T1000 (cell line): ENCODE results near the gene C3orf18.

ENCODE experiments used
- DNase-seq: peaks from one replicate; lab custom pipeline; 2025; ENCODE audit warnings: mixed read lengths; lab: John Stamatoyannopoulos, UW

Gene C3orf18

DNA sequence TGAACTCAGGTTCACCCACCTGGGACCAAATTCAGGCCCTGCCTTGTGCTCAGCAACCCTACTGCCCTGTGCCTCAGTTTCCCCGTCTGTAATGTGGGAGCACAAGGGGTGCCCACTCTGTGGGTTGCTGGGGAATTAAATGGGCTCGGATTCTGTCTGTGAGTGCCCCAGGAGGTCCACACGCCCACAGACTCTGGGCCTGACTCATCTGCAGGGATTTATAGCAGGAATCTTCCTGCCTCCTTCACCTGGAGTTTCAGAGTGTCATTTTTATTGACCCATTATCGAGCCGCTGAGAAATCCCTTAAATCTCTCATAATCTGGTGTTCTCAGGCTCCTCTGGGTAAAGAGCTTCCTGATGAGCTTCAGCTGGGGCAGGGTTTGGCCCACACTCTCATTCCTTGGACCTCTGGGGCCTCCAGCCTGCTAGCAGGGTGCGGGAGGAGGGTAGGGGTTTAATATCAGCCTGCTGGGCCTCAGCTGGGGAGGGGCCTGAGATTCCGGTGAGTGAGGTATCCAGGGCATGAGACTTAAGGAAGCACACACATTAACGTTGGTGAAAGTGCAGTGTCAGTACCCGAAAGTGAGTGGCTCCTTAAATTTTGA is 16.4 kb downstream of the C3orf18 start:
- DNase-seq = no peak

DNA sequence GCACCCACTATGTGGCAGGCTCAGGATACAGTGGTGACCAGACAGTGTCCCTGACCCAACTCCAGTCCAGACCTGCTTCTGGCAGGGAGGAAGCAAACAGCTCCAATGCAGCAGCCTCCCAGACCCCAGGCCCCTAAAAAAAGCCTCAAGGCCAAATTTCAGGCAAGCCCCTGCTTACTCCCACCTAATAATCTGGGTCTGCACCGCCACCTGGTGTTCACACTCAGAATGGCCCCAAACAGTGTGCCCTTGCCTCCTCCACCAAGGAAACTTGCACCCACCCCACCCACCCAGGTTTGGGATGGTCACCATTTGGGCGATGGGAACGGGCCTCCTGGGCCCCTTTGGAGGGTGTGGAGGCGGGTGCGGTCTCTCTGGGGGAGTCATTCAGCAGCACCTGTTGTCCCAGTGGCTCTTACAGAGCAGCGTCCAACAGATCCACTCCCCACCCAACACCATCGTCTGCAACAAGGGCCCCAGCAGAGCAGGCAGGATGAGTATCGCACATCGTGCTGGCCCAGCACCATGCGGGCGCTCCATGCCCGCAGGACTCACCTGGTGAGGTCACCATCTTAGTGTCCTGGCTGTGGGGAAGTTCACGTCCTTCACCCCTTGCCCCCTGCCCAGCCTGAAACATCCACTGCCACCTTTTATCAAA is 17.3 kb downstream of the C3orf18 start:
- peak; percentile 31 for DNase-seq

DNA sequence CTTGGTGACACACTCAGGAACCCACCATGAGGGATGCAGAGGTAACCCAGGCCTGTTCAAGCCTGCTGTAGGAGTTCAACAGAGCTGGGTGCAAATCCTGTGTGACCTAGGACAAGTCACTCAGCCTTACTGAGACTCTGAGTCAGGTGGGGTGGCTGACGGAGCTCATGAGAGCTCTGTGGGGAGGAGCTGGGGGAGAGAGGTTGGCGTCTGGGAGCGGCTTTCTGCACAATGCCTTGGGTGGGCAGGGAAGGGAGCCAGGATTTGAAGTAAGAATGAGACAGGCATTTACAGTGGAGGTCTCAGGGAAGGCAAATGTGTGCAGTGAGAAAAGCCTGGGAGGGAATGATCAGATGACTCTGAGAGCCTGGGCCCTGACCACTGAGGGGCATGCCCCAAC is 18.3 kb downstream of the C3orf18 start:
- no peak for DNase-seq

DNA sequence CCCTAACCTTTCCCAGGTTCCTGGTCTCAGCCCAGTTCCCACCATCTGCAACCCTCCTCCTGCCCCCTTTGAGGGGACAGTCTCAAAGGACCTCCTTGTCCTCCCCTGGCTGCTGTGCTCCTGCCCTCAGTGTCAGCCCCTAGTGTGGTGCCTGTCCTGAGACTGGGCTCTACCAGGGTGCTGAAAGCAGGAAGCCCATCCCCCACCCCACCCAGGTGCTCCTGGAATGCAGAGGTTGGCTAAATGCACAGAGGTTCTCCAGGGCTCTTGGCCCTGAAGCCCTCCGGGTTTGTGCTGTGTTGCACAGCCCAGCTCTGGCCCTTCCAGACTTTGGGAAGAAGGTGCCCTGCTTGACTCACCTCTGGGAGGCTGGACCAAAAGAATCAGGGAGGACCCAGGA is 21.8 kb downstream of the C3orf18 start:
- no peak for DNase-seq

DNA sequence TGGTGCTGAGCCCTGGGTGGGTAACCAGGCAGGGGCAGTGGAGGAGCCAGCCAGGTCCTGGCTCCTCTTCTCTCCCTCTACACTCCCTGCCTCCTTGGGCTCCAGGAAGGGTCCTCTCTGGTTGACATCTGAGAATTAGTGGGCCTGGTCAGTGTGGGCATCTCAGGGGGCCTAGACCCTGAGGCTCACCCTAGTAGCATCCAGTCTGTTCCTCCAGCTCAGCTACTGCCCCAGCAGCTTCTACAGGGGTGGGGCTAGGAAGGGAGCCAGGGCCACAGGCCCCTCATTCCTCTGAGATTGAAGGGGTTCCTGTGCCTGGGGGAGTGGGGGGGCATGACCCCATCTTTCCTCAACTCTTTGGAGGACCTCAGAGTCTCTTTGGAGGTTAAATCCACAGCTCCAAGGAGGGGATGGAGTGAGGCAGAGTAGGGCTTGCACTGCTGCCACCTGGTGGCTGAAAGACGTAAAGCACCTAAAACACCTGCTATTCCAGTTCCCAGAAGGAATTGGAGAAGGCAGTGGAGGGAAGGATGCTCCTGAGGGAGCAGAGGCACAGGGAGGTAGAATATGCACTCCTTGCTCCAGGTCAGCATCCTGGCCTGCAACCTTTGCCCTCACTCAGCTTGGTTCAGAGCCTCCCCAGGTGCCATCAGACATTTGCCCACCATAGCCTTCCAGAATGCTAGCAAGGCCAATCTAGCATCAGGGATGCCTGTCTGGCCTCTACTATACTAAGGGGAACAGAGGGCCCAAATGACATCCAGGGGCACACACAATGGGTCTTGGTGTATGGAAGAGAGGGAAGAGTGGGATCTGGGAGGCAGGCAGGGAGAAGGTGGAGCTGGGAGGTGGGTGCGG is 25.1 kb downstream of the C3orf18 start:
- DNase-seq = peak; percentile 65

DNA sequence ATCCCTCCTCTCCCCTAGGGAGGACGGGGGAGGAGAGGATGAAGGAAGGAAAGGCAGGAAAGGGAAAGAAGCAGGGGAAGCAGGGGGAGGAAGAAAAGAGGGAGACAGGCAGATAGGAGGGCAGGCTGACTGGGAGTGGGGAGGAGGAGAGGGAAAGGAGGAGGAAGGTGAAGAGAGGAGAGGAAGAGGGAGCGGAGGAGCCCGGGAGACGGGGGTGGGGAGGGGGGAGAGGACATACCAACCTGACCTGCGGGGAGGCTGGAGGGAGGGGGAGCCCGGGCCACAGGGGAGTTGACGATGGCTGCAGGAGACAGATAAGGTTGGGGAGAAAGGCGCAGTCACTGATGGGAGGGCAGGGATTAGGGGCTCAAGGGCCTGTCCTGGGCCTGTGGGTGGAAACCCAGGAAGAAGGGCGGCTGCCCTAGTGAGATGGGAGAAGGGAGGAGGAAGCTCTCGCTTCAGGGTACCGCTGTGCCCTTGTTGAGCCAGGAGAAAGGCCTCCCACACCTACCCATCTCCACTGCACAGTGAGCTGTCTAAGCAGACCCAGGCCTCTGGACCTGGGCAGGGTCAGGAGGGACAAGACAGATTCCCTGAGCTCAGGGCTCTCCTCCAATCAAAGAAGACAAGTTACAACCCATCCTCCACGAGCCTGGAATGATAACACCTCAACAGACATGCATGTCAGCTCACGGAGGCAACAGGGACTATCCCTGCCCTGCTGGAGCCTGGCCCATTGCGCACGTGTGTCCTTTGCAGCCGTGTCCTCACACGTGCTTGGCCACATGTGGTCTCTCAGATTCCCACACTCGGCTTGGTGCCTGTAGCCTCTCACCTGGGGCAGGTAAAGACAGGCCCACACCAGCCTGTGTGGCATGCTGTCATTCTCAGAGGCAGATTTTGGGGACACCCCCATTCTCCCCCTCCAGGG is 27.9 kb downstream of the C3orf18 start:
- DNase-seq = no peak

DNA sequence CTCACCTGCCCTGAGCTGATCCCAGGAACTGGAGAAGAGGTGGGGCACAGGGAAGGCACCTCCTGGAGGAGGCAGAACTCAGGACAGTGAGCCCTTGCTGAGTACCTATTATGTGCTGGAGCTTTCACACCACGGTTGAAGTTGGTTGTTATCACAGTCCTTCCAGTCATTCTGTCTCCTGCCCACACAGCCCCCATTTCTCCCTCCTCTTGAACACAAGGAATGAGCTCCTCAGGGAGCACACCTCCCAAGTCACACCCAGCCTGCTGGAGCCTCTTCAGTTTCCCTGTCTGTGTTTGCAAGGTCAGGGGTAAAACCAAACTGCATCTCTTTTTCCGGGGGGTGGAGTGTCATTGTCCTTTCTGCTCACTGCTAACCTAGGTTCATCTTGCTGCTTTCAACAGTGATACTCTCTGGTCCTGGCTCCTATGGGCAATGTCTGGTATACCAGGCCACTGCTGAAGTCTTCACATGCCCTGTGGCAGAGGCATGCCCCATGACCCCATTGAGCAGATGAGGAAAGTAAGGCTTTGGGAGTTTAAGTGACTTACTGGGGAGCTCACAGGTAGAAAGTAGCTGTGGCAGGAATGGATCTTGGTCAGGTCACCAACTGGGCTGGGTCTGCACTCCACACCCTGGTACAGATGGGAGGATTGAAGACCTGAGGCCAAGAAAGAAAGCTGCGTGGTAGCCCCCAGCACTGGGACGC is 30.0 kb downstream of the C3orf18 start:
- DNase-seq = no peak

DNA sequence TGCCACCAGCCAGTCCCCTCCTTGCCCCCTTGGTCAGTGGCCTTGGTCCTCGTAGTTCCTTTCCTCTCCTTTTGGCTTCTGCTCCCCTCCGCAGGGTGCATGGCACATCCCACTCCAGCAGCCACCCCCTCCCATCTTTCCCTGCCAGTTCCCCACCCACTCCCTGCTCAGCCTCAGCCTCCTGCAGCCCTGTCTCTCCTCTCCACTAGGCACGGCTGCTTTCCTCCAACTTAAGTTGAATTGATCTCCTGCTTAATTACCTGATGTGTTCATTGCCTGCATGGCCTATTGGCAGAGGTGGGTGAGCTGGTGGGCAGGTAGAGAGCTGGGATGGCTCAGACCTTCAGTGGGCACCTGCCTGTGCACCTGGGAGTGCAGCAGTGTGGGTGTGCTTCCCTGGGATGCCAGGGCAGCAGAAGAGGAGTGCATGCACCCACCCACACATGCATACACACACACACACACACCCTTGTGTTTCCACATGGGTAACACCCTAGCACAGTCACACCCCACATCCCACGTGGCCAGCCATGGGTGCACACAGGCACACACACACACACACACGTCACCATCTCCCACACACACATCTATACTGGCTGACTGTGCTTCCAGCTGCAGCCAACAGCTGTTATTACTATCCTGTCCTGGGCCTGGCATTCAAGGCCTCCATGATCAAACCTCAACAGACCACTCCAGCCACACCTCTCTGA is 30.9 kb downstream of the C3orf18 start:
- no peak for DNase-seq

DNA sequence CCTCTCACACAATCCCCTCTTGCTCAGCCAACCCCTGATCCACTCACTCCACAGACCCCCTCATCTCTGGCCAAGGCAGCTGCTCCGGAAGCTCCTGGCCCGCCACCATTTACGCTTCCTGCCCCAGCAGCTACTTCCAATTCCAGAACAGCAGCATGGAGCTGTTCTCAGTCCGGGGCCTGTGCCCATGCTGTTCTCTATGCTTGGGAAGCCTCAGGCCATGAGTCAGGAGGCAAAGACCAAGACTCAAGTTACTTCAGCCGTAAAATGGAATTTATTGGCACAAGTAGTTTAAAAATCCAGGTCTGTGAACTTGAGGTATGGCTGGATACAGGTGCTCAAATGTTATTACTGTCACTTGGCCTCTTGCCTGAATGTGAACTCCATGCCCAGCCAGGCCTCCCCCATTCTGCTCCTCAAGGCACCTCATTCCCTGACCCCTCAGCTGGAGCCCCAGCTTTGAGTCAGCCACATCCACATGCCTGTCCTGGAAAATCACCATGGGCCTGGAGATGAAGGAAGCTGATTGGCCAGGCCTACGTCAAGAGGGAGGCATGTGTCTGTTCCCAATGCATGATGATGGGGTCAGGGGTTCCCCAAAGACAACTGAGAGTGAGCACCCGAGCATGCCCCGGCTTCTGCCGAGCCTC is 32.7 kb downstream of the C3orf18 start:
- no peak for DNase-seq

DNA sequence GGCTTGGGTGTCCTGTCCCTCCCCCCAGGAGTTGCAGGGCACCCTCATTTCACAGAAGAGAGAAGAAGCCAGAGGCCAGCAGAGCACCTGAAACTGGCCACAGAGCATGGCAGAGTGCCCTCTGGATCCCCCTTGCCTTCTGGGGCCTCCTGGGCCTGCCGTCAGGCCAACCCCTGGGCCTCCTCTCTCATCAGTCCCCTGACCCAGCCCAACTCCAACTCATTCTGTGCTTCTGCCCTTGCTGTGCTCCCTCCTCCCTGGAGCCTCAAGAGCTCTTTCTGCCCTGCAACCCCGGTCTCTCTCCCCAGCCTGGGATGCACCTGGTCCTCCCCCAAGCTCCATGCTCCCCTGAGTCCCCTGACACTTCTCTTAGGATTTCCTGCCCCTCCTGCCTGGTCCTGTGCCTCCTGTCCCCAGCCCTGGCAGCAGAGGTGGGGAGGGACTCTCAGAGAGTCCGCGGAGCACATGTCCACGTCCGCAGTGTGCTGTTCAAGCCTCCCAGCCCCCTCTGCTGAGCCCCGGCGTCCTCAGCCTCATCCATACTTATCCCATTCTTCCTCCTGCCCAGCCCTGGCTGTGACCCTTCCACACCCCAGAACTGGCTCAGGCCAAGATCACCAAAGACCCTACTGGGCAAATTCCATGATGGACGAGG is 33.6 kb downstream of the C3orf18 start:
- DNase-seq = no peak

DNA sequence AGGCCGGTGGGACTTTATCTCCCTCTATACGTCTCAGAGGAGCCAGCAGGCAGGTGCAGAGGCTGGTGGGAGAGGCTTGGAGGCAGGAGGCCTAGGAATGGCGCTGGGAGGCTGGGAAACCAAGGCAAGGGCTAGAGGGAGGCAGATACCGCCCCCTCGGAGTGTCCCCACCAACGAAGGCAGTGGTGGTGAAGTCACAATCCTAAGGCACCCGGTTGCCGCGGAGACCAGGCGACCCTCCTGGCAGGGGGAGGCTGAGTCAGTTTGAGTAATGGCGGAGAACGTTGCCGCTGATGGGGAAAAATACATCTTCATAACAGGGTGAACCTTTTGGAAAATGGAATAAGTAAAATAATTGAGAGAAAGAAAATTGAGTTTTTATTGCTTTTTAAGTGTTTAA is 34.2 kb downstream of the C3orf18 start:
- DNase-seq = no peak

DNA sequence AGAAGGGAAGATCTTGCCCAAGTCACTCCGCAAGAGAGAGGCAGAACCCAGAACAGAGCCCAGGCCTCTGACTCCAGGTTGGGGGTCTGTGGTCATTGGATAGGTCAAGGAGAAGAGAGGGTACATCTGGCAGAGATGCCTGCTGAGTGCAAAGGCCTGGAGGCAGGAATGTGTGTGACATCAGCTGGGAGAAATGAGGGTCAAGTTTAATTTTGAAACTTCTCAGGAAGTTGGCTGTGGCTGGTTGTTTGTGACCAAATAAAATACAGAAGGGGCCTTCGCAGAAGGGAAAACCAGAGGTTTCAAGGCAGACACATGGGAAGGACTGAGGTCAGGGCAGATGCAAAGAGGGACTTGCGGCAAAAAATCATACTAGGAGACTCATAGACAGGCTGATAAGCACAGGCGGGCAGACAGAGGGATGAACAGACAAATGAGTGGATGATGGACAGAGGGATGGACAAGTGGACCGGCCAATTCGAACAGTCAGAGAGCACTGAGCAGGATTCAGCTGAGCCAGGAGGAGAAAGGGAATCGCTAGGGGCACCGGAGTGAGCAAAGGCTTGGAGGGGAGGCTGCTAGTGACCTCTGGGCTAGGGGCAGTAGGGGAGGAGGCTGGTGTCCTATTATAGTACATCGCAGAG is 35.4 kb downstream of the C3orf18 start:
- no peak for DNase-seq

DNA sequence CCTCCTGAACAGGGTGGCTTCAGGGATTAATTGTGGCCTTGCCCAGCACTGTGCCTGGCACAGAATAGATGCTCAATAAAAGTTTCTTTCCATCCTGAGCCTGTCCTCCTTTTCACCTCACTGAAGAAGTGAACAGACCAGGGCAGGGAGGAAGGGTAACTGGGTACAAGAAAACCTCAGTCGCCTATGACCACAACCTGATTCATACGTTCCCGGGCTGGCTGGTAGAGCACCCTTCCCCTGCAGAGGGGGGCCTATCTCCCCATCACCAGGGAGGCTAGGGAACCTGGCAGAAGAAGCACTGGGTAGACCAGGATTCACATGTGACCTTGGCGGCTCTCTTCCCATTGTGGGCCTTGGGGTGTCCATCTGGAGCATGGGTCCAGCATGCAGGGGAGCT is 36.3 kb downstream of the C3orf18 start:
- no peak for DNase-seq

DNA sequence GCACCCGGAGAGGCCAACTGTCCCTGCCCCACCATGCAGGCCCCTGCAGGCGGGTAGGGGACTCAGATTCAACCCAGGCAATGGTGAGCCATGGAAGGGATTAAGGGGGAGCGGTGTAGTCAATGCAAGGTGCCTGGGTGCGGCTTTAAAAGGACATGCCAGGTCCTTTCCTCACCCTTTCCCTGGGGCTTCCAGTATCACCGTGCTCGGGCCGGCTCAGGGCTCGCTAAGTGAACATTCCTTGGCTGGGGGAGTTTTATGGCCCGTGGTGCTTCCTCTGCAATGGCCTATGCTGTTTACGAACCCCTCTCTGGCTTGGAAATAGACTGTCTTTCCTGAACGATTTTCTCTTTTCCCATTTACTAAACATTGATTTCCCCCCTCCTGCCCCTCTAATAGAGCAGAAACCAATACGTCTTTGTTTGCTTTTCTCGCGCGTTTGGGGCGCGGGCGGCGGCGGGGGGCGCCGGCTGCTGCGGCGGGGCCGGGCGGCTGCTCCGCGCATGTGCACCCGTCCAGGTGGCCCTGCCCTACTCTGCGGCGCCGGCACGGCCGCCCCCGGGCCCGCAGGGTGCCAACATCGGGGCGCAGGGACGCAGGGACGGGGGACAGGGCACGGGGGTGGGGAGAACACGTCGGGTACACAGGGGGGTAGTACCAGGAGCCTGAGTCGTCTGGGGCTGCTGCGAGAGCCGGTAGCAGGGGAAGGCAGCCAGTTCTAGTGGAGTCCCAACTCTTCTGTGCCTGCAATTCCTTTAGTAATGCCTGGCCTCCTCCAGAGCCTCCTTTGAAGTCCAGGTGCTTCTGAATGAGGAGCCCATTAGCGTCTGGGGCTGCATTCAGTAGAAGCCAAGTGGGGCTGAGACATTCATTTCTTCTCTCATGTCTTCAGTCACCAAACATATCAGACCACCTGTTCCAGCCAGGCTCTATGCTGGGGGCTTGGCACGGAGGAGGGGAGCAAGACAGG is 37.3 kb downstream of the C3orf18 start:
- no peak for DNase-seq

DNA sequence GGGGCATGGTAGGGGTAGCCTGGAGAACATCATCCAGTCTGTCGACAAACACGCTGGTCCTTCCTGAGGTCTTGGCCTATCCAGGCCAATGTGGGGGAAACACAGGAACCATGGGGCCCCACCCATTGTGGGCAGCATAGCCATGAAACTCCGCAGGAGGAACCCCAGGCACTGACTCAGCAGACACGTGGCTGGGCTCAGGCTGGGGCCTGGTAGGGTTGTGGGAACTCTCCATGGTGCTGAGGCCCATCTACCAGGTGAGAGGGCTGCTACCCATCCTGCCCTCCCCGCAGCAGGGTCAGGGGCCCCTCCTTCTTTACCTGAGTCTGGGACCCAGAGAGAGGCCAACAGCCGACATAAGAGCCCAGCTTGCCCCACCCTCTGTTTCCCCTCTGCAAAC is 41.6 kb downstream of the C3orf18 start:
- DNase-seq = no peak

DNA sequence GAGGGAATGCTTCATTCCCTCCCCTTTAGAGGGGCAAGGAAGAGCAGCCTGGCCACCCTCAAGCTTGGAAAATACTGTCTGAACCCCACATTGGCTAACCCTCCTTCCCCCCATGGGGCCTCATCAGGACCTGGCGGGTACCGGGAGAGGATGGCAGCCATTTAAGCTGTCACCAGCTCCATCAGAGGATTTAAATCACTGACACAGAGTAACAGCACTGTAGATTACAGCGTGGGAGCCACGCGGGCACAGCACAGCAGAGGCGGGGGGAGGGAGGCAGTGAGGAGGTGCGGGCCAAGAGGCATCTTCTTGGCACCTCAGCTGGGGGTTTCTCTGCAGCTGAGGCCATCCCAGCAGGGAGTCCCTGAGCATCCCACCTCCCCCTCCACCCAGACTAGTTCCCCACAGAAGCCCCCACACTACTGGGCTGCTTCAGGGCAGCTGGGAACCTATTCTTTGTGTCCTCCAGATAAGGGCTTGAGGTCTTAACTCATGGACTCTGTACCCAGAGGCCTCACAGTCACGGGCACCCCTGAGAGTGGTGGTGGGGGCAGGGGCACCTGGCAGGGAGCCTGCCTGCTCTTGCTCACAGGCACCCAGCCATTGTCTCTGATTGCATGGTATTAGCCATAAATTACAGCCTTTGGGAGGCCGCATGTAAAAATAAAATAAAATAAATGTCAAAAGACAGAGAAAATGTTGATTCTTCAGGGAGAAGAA is 42.2 kb downstream of the C3orf18 start:
- DNase-seq = no peak

DNA sequence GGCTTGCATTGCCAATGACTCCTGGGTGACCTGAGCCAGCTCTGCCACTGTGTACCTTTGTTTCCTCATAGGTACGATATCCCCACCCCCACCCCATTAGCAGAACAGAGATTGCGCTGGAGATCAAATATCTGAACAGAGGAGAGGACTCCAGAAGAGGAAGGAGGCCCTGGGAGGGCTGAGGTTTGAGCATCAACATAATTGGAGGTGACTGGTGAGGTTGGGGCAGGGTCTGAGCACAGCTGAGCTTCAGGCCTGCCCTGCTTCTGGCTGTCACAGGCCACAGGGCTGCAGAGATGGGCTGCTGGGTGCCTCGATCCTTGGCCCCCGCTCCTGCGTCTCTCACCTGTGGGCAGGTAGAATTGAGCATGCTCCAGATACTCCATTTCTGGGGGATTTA is 42.8 kb downstream of the C3orf18 start:
- no peak for DNase-seq
